Panc1 (cell line): ENCODE results near the gene SLC4A11.

Source experiments
- SIN3A ChIP-seq: IDR thresholded peaks from 2 replicates; pipeline ENCODE4 v1.6.1; 2012; ENCODE audit warnings: low read depth, mild to moderate bottlenecking, low read length, moderate library complexity, borderline replicate concordance; ENCODE audit not compliant: insufficient read depth
- TF ChIP-seq, protein P1 (sequence below): fragments of 450-650 bp; IDR thresholded peaks from 2 replicates; pipeline ENCODE4 v1.5.1; 2017; ENCODE audit warnings: mild to moderate bottlenecking
- TF ChIP-seq, protein P2 (sequence below), 2 experiments: IDR thresholded peaks; 2 replicates each; pipeline ENCODE4 v1.6.1; 2011 to 2012; ENCODE audit warnings: low read depth in 2 of 2, control low read depth in 1 of 2, low read length in 1 of 2, mild to moderate bottlenecking in 1 of 2, moderate library complexity in 1 of 2; ENCODE audit not compliant: insufficient read depth in 1 of 2

DNA sequence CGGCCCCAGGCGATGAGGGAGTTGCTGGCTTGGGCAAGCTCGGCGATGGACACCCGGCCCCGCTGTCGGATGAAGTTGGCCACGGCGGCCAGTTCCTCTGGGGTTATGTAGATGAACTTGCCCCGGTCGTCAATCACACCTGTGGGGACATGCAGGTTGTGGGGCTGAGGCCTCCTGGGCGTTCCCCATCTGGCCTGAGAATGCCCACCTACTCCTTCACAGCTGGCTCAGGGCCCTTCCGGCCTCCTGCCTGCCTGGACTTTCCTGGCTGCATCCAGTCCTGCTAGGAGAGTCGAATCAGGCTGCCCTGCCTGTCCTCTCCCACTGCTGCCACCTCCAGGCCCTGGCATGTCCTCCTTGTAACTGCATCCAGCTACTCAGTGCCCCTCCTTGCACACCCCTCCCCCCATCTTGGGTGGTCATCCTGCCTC is 48.3 kb downstream of the SLC4A11 start:
- TF ChIP-seq, protein P1, sequence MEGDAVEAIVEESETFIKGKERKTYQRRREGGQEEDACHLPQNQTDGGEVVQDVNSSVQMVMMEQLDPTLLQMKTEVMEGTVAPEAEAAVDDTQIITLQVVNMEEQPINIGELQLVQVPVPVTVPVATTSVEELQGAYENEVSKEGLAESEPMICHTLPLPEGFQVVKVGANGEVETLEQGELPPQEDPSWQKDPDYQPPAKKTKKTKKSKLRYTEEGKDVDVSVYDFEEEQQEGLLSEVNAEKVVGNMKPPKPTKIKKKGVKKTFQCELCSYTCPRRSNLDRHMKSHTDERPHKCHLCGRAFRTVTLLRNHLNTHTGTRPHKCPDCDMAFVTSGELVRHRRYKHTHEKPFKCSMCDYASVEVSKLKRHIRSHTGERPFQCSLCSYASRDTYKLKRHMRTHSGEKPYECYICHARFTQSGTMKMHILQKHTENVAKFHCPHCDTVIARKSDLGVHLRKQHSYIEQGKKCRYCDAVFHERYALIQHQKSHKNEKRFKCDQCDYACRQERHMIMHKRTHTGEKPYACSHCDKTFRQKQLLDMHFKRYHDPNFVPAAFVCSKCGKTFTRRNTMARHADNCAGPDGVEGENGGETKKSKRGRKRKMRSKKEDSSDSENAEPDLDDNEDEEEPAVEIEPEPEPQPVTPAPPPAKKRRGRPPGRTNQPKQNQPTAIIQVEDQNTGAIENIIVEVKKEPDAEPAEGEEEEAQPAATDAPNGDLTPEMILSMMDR: no peak
- TF ChIP-seq, protein P2, sequence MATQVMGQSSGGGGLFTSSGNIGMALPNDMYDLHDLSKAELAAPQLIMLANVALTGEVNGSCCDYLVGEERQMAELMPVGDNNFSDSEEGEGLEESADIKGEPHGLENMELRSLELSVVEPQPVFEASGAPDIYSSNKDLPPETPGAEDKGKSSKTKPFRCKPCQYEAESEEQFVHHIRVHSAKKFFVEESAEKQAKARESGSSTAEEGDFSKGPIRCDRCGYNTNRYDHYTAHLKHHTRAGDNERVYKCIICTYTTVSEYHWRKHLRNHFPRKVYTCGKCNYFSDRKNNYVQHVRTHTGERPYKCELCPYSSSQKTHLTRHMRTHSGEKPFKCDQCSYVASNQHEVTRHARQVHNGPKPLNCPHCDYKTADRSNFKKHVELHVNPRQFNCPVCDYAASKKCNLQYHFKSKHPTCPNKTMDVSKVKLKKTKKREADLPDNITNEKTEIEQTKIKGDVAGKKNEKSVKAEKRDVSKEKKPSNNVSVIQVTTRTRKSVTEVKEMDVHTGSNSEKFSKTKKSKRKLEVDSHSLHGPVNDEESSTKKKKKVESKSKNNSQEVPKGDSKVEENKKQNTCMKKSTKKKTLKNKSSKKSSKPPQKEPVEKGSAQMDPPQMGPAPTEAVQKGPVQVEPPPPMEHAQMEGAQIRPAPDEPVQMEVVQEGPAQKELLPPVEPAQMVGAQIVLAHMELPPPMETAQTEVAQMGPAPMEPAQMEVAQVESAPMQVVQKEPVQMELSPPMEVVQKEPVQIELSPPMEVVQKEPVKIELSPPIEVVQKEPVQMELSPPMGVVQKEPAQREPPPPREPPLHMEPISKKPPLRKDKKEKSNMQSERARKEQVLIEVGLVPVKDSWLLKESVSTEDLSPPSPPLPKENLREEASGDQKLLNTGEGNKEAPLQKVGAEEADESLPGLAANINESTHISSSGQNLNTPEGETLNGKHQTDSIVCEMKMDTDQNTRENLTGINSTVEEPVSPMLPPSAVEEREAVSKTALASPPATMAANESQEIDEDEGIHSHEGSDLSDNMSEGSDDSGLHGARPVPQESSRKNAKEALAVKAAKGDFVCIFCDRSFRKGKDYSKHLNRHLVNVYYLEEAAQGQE (IDR thresholded peaks at IDR 0.05; ENCODE audit: insufficient read depth in 1 of 2, low read depth in 2 of 2, low read length in 1 of 2): no peak
- no peak for TF ChIP-seq SIN3A
